SK-N-SH treated with all-trans-retinoic acid at 6 μM for 48 hours (cell line): Measurements from ENCODE around the gene GIMAP5.

Experiments
- ATAC-seq: fragments of 200-7000 bp; cut with Tn5 transposase; 3 replicates; pipeline ENCODE4 v1.9.1; 2020; ENCODE audit warnings: mild to moderate bottlenecking, moderate library complexity
- ARNTL ChIP-seq: fragments of 450-650 bp; formaldehyde crosslinking; IDR thresholded peaks from 2 replicates; pipeline ENCODE4 v1.5.0; 2020; ENCODE audit warnings: low read depth, mild to moderate bottlenecking, moderate library complexity, borderline replicate concordance
- BACH2 ChIP-seq: fragments of 250-450 bp; sonication (Bioruptor Pico); IDR thresholded peaks from 2 replicates; pipeline ENCODE4 v1.9.0; 2021; ENCODE audit warnings: mild to moderate bottlenecking, borderline replicate concordance
- CSDC2 ChIP-seq: fragments of 250-450 bp; sonication (Bioruptor Pico); IDR thresholded peaks from 2 replicates; pipeline ENCODE4 v1.5.0; 2020; ENCODE audit warnings: mild to moderate bottlenecking, moderate library complexity
- CSRNP3 ChIP-seq: fragments of 250-450 bp; sonication (Bioruptor Pico); IDR thresholded peaks from 2 replicates; pipeline ENCODE4 v1.5.1; 2021; ENCODE audit warnings: mild to moderate bottlenecking, moderate library complexity
- ESRRG ChIP-seq: fragments of 250-450 bp; sonication (Bioruptor Pico); IDR thresholded peaks from 2 replicates; pipeline ENCODE4 v1.6.1; 2021; ENCODE audit warnings: mild to moderate bottlenecking
- ISL1 ChIP-seq: fragments of 250-450 bp; sonication (Bioruptor Pico); IDR thresholded peaks from 2 replicates; pipeline ENCODE4 v2.1.2; 2022; ENCODE audit warnings: mild to moderate bottlenecking, moderate library complexity
- POU6F1 ChIP-seq: fragments of 250-450 bp; sonication (Bioruptor Pico); IDR thresholded peaks from 2 replicates; pipeline ENCODE4 v1.8.0; 2021; ENCODE audit warnings: low read depth, mild to moderate bottlenecking, moderate library complexity, borderline replicate concordance
- PPARA ChIP-seq: fragments of 250-450 bp; sonication (Bioruptor Pico); IDR thresholded peaks from 2 replicates; pipeline ENCODE4 v1.5.0; 2020; ENCODE audit warnings: mild to moderate bottlenecking, borderline replicate concordance
- SNAI2 ChIP-seq: fragments of 250-450 bp; sonication (Bioruptor Pico); IDR thresholded peaks from 2 replicates; pipeline ENCODE4 v1.5.0; 2020; ENCODE audit warnings: mild to moderate bottlenecking, moderate library complexity
- ZFP30 ChIP-seq: fragments of 450-650 bp; formaldehyde crosslinking; IDR thresholded peaks from 2 replicates; pipeline ENCODE4 v1.5.0; 2022; ENCODE audit warnings: mild to moderate bottlenecking, moderate library complexity
- ZNF565 ChIP-seq: fragments of 450-650 bp; formaldehyde crosslinking; conservative IDR thresholded peaks from 2 replicates; pipeline ENCODE4 v1.5.0; 2020; ENCODE audit warnings: low read depth, mild to moderate bottlenecking, moderate library complexity
- ZNF70 ChIP-seq: fragments of 450-650 bp; formaldehyde crosslinking; IDR thresholded peaks from 2 replicates; pipeline ENCODE4 v1.5.0; 2020; ENCODE audit warnings: mild to moderate bottlenecking, moderate library complexity
- ZNF8 ChIP-seq: fragments of 450-650 bp; formaldehyde crosslinking; IDR thresholded peaks from 2 replicates; pipeline ENCODE4 v1.5.0; 2020; ENCODE audit warnings: mild to moderate bottlenecking, moderate library complexity
- TF ChIP-seq, protein P1 (sequence below): fragments of 250-450 bp; sonication (Bioruptor Pico); IDR thresholded peaks from 2 replicates; pipeline ENCODE4 v1.5.0; 2020; ENCODE audit warnings: mild to moderate bottlenecking, moderate library complexity

Gene GIMAP5

DNA sequence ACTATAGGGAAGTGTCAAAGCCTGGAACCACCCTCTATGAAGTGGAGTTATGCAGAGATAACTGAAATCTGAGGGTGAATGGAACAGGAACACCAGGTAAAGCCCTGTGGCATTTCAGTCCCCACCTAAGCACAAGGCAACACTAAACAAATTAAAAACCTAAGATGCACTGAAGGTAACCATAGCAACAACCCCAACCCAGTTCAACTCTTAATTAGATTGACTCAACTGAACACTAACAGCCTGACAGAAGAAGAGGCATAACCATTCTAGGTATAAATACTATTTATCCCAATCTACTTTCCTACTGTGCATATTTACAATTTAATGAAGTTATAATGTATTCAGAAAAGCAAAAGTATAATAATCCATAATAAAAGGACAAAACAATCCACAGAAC lies 9.2 kb upstream of the GIMAP5 start:
- no peak for ATAC-seq
- TF ChIP-seq ARNTL (CRISPR knock-in tag) (no peak), ISL1 (CRISPR knock-in tag) (no peak)
- TF ChIP-seq, protein P1, sequence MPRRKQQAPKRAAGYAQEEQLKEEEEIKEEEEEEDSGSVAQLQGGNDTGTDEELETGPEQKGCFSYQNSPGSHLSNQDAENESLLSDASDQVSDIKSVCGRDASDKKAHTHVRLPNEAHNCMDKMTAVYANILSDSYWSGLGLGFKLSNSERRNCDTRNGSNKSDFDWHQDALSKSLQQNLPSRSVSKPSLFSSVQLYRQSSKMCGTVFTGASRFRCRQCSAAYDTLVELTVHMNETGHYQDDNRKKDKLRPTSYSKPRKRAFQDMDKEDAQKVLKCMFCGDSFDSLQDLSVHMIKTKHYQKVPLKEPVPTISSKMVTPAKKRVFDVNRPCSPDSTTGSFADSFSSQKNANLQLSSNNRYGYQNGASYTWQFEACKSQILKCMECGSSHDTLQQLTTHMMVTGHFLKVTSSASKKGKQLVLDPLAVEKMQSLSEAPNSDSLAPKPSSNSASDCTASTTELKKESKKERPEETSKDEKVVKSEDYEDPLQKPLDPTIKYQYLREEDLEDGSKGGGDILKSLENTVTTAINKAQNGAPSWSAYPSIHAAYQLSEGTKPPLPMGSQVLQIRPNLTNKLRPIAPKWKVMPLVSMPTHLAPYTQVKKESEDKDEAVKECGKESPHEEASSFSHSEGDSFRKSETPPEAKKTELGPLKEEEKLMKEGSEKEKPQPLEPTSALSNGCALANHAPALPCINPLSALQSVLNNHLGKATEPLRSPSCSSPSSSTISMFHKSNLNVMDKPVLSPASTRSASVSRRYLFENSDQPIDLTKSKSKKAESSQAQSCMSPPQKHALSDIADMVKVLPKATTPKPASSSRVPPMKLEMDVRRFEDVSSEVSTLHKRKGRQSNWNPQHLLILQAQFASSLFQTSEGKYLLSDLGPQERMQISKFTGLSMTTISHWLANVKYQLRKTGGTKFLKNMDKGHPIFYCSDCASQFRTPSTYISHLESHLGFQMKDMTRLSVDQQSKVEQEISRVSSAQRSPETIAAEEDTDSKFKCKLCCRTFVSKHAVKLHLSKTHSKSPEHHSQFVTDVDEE (CRISPR knock-in tag), result no peak

- ATAC-seq, result no peak
- TF ChIP-seq ZFP30 (CRISPR knock-in tag) (peak; percentile 50), ESRRG (no peak)
- TF ChIP-seq, all 23 proteins: peak for 1
Measured at GRCh38 chr7:150728609-150729008, 8.6 kb upstream of the GIMAP5 start.

DNA sequence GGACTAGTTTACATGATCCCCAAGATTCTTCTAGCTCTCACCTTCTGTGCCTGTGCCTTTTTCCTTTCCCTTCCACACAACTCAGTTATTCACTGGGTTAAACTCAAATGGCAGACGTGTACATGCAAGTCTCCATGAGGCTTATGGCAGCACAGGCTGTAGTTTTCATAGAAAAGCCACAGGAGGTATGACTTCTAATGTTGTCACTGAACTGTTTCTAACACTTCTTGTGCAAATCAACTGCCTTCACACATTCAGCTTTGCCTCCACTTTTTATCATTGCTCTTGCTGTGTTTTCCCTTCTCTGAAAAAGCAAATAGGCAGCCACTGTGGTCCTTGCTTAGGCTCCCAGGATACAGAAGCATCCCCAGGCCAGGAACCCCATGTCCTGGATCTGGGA lies 5.3 kb upstream of the GIMAP5 start:
- TF ChIP-seq ZNF565 (CRISPR knock-in tag) (no peak), ISL1 (CRISPR knock-in tag) (no peak), ZNF70 (CRISPR knock-in tag) (no peak), ZFP30 (CRISPR knock-in tag) (no peak), CSDC2 (CRISPR knock-in tag) (no peak), SNAI2 (CRISPR knock-in tag) (no peak), CSRNP3 (CRISPR knock-in tag) (no peak), BACH2 (CRISPR knock-in tag) (no peak), POU6F1 (CRISPR knock-in tag) (no peak), ESRRG (no peak)
- TF ChIP-seq, protein P1 (CRISPR knock-in tag), result no peak
- ATAC-seq, result no peak

DNA sequence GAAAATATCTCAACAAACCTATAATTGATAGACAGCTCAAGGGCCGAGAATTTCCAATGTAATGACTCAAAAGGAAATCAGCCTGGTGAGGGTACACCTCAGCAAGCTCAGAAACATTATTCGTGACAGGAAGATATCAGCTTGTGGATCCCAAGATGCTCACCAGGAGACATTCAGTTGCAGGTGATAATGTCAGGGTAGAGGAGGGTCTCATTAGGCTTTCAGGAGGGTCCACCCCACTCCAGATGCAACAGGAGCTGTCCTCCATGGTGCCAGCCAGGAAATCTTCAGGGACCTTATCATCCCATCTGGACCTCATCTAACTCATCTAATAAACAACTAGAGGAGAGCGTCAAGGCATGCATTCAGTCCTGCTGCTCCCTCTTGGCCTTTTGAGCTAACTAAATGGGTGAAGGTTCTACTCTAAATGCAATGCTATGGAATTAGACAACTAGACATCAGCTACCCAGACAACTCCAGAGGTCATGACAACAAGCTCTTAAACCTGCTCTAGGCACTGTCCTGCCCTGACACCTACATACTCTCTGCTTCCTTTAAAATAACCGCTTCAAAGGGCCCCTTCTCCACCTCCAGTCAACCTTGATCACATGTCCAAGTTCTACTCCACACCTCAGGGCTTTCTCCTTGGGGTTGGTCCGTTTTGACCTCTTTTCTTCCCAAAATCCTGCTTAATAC lies 4.3 kb upstream of the GIMAP5 start:
- no peak for TF ChIP-seq ISL1 (CRISPR knock-in tag)
- TF ChIP-seq ZNF70 (CRISPR knock-in tag), result no peak
- TF ChIP-seq ARNTL (CRISPR knock-in tag), result no peak
- TF ChIP-seq ZNF8 (CRISPR knock-in tag), result no peak
- TF ChIP-seq SNAI2 (CRISPR knock-in tag), result no peak
- TF ChIP-seq CSDC2 (CRISPR knock-in tag), result no peak
- no peak for TF ChIP-seq CSRNP3 (CRISPR knock-in tag)
- no peak for TF ChIP-seq PPARA (CRISPR knock-in tag)
- no peak for ATAC-seq
